ACHN (cell line): Measurements from ENCODE around the gene EVPLL.
"Not testable (repeated sequence)": the region's sequence is repeated elsewhere in the genome, so short reads cannot be mapped to it uniquely, and the experiment has no call there.

Source experiments
- DNase-seq: peaks from one replicate; pipeline ENCODE4 v3.0.0-alpha.2; 2015
- in situ Hi-C: cut with HindIII; loops from 2 replicates; pipeline ENCODE4 v1.10.0; 2017; ENCODE audit warnings: low sequenced_read_pairs, low pct_ligation_motif_present, low pct_unique_long_range_greater_than_20kb

The EVPLL gene

DNA sequence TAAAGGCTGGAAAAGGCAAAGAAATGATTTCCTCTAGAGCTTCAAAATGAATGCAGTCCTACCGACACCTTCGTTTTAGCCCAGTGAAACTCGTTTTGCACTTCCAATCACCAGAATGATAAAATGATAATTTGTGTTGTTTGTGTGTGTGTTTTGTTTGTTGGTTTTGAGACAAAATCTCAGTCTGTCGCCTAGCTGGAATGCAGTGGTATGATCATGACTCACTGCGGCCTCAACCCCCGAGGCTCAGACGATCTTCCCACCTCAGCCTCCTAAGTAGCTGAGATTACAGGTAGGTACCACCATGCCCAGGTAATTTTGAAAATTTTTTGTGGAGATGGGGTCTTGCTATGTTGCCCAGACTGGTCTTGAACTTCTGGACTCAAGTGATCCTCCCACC is 3.4 kb upstream of the EVPLL start:
- no peak for DNase-seq
- in situ Hi-C loops: no loop called here

DNA sequence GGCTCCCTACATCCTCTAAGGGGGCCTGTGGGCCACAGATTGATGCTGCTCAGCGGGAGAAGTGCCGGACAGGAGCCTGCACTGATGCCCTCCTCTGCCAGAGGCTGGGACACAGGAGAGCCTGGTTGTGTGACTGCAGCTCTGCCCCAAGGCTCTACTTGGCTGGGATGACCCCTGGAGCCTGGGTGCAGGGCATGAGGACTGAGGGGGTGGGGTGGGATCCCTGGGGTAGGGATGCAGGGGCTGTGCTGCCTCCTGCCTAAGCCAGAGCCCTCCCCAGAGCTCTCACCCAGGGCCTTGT is 577 bp downstream of the EVPLL start:
- in situ Hi-C loops: no loop called here
- DNase-seq: no peak

DNA sequence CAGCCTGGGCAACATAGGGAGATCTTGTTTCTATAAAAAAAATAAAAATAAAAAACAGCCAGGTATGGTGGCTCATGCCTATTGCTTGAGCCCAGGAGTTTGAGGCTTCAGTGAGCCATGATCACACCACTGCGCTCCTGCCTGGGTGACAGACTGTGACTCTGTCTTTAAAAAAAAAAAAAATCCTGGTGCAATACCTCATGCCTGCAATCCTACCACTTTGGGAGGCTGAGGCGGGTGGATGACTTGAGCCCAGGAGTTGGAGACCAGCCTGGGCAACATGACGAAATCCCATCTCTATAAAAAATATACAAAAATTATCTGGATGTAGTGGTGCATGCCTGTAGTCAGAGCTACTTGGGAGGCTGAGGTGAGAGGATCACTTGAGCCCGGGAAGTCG is 1.0 kb downstream of the EVPLL start:
- in situ Hi-C loops, DNase-seq: not testable (repeated sequence)

GRCh38 chr17:18379246-18380146 is 1.9 kb downstream of the EVPLL start:
- in situ Hi-C loops: no loop called here
- no peak for DNase-seq

GRCh38 chr17:18380471-18381157 is 3.0 kb downstream of the EVPLL start:
- no peak for DNase-seq
- in situ Hi-C loops: no loop called here

DNA sequence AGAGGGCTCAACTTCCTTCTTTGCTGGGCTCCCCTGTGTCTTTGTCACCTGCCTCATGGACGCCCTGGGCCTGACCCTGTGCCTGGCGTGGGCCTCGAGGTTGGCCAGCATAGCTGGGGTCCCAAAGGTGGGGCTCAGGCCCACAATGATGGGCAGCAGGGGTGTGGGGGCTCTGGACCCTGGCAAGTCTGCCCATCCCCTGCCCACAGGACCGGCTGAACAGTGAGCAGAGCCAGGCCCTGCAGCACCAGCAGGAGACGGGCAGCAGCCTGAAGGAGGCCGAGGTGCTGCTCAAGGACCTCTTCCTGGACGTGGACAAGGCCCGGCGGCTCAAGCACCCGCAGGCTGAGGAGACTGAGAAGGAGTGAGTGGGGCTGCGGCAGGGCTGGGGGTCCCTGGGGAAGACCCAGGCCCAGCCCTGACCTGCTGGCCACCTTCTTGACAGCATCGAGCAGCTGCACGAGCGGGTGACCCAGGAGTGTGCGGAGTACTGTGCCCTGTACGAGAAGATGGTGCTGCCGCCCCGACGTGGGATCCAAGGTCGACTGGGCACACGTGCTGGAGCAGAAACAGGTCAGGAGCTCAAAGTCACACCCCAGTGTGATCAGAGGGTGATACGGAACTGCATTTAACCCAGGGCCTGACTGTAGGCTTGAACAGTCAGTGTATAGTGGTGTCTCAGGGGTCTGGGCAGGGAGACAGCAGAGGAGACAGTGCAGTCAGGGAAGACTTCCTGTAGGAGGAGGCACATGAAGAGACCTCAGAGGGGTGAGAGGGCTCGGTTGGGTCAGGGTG is 3.8 kb downstream of the EVPLL start:
- in situ Hi-C loops: no loop called here
- no peak for DNase-seq

GRCh38 chr17:18381953-18382245 is 4.3 kb downstream of the EVPLL start:
- no peak for DNase-seq
- in situ Hi-C loops: no loop called here

DNA sequence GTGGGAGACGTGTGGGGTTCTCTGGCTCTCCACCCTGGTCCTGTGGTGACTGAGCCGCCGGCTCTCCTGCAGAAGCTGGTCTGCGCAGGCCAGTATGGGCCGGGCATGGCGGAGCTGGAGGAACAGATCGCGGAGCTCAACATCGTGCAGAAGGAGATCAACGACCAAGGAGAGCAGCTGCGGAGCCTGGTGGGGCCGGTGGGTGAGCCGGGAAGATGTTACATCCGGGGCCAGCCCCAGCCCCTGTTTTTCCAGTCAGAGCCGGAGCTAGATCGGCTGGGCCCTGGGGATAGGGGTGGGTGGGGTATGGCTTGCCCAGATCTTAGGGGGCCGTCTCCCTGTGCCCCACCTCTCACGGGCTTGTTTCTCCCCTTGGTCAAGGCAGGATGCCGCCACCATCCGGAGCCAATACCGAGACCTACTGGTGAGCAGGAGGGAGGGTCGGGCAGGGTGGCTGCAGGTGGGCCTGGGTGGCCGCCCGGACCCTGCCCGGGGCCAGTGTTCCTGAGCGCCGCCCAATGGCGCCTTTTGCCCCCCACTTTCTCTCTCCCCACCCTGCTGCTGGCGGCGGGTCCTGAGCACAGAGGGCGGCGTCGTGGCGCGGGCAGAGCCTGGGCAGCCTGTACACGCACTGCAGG is 5.0 kb downstream of the EVPLL start:
- in situ Hi-C loops: no loop called here
- no peak for DNase-seq

DNA sequence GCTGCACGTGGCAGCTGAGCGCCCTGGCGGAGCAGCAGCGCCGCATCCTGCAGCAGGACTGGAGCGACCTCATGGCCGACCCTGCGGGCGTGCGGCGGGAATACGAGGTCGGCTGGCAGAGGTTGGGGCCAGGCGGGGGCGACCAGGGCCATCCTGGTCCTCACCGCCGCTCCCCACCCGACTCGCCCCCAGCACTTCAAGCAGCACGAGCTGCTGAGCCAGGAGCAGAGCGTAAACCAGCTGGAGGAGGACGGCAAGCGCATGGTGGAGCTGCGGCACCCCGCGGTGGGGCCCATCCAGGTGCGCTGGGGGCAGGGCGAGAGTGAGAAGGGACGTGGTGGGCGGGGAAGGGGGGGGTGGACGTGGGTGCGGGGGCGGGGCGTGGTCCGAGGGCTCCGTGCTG is 5.5 kb downstream of the EVPLL start:
- DNase-seq, in situ Hi-C loops: not testable (repeated sequence)

DNA sequence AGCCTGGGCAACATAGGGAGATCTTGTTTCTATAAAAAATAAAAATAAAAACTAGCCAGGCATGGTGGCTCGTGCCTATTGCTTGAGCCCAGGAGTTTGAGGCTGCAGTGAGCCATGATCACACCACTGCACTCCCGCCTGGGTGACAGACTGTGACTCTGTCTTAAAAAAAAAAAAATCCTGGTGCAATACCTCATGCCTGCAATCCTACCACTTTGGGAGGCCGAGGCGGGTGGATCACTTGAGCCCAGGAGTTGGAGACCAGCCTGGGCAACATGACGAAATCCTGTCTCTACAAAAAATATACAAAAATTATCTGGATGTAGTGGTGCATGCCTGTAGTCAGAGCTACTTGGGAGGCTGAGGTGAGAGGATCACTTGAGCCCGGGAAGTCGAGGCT is 6.7 kb downstream of the EVPLL start:
- DNase-seq, in situ Hi-C loops: not testable (repeated sequence)

GRCh38 chr17:18387583-18387982 is 10.0 kb downstream of the EVPLL start:
- in situ Hi-C loops, DNase-seq: not testable (repeated sequence)

- DNase-seq, in situ Hi-C loops: not testable (repeated sequence)
Measured at GRCh38 chr17:18388266-18388665, 10.7 kb downstream of the EVPLL start.

- in situ Hi-C loops, DNase-seq: not testable (repeated sequence)
Measured at GRCh38 chr17:18388728-18389127, 11.2 kb downstream of the EVPLL start.

DNA sequence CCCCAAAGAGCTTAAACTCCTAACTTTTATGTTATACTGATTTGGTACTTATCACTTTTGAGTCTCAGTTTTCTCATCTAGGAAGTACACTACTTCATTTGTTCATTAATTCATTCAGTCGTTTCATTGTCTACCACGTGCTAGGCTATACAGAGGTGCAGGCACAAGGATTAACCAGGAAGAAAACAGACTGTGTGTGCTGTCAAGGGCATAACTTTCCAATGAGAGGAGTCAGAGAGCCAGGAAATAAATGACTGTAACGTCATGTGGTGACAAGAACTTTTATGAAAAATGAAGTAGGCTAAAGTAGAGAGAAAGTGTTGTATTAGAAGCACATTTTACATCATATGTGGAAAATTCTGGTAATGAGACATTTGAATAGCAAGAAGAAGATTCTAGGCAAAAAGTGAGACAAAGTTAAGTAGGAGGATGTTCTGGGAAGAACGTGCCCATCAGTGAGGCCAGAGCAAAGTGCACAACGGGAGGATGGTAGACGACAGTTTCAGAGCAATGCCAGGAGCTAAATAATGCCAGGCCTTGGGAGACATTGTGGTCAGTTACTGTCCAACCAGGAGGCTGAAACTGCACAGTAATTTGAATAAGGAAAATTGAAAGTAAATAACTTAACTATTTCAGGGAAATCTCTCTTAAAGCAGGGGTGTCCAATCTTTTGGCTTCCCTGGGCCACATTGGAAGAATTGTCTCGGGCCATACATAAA is 24.5 kb downstream of the EVPLL start:
- in situ Hi-C loops, DNase-seq: not testable (repeated sequence)

GRCh38 chr17:18403166-18403565 is 25.6 kb downstream of the EVPLL start:
- not testable (repeated sequence) for DNase-seq

GRCh38 chr17:18403604-18404003 is 26.0 kb downstream of the EVPLL start:
- in situ Hi-C loops, DNase-seq: not testable (repeated sequence)

More at GRCh38 chr17:18403166-18403565, 25.6 kb downstream of the EVPLL start:
- in situ Hi-C loops: not testable (repeated sequence)

DNA sequence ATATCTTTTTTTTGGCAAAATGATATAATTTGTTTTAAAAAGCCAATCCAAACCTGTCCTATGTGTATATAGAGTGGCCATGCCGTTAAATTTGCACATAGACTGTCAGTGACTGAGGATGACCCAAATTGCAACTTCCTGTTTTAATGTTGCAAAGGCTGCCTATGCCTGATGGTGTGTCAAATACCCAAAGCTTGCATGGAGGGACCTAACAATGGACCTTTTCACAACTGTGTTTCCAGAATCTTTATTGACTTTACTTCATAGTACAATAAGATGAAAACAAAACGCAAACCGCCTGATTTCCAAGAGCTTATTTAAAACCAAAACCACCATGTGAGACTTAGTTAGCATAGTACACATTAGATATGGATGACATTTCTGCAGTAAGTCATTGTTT is 31.3 kb downstream of the EVPLL start:
- DNase-seq, in situ Hi-C loops: not testable (repeated sequence)

GRCh38 chr17:18409321-18409720 is 31.7 kb downstream of the EVPLL start:
- in situ Hi-C loops: not testable (repeated sequence)
- DNase-seq: peak; percentile 42
